Measurements from ENCODE around the gene ABCB11.

GRCh38 chr2:169018390-169018789 lies 12.7 kb downstream of the ABCB11 start:
- TF ChIP-seq, protein P1, sequence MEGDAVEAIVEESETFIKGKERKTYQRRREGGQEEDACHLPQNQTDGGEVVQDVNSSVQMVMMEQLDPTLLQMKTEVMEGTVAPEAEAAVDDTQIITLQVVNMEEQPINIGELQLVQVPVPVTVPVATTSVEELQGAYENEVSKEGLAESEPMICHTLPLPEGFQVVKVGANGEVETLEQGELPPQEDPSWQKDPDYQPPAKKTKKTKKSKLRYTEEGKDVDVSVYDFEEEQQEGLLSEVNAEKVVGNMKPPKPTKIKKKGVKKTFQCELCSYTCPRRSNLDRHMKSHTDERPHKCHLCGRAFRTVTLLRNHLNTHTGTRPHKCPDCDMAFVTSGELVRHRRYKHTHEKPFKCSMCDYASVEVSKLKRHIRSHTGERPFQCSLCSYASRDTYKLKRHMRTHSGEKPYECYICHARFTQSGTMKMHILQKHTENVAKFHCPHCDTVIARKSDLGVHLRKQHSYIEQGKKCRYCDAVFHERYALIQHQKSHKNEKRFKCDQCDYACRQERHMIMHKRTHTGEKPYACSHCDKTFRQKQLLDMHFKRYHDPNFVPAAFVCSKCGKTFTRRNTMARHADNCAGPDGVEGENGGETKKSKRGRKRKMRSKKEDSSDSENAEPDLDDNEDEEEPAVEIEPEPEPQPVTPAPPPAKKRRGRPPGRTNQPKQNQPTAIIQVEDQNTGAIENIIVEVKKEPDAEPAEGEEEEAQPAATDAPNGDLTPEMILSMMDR (conservative IDR thresholded peaks at IDR 0.05; ENCODE audit: low read depth, low read length): no peak
- TF ChIP-seq EZH2phosphoT487 (IDR thresholded peaks at IDR 0.05; ENCODE audit: borderline replicate concordance, low read length): no peak
- TF ChIP-seq EZH2 (IDR thresholded peaks at IDR 0.05; ENCODE audit: low read length, unreplicated experiment): no peak
